ENCODE data around the gene EBF3.

EBF3 gene

GRCh38 chr10:129836253-129836652 is 127.8 kb downstream of the EBF3 start:
- DNase-seq (ENCODE audit: low read depth), result no peak

DNA sequence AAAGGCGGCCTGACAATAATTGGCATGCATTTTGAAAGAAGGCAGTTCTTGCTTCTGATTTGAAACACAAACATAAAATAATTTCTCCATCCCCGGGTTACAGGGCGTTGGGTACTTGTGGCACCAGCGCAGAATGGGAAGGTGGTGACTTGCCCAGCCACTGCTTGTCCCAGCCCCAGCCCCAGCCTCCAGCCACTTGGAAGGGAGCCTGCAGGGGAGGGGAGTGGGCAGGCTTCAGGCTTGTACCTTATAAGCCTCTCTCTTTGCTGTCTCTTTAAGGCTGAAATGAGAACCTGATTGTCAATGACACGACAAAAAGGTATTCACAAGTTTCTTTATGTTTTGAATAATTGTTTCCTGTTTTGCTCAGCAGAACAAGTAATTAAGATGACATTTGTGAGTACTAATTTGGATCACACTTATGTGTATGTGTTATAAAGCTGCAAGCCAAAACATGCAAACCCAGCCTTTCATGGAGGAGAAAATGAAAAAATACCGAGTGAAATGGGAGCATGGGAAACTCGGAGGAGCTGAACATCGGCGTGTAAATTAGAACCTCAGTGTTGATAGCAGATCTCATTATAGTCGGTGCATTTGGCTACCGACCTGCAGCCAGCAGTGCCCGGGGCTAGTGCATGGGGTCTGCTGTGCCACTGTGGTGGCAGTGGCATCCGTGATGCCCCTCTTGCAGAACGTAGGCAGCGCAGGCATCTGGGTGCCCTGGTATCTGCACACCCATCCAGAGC is 129.9 kb downstream of the EBF3 start:
- DNase-seq (ENCODE audit: low read depth), result no peak

GRCh38 chr10:129833468-129833950 is 130.6 kb downstream of the EBF3 start:
- DNase-seq (ENCODE audit: low read depth), result no peak

DNA sequence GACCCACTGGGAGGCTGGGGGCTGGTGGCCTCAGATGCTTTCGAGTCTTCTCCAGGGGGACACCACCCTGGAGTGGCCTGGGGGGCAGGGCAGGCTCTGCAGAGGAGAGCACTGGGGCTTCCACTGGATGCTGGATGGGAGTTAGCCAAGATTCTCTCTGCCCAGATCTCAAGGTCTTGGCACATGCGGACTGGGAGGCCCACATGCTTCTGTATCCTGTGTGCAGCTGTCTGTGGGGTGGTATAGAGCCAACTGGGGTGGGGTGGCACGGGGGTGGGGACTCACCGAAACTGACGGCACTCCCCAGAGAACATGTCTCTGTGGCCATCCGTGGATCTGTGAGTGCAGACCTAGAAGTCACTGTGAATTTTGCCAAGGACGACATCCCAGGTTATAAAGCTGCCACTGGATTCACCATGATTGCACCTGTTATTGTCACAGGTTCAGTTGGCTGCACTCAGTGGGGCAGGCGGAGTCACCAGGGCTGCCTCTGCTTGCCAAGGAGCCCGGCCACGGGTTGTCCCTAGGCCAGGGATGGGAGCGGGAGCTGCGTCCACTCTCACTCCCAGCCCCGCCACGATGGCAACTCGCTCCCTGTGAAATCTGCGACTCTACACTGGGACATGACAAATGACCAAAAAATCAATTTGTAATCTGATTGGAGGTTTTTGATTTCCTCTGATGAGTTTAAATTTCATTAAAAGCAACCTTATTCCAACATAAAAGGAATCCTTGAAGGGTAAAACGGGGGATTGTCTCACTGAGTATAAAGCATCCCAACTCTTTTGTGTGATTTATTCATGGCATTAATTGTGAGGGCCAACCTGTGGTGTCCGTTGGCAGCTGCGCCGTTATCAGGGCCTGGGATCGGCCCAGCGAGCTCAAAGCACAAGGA is 131.3 kb downstream of the EBF3 start:
- no peak for DNase-seq (ENCODE audit: low read depth)

DNA sequence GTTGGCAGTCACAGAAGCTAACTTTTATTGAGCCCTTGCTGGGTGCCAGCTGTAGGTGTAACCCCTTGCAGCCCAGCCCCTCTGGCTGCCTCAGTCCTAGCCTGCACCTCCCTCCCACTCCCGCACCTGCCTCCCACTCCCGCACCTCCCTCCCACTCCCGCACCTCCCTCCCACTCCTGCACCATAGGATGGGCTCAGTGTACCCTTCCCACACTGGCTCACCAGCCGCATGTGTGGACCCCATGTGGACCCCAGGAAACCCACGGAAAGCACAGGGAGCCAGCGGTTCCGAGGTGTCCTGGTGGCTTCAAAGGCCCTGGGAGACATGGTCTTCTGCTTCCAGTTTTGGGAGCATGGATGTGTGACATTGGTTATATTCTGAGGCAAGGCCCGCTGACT is 132.9 kb downstream of the EBF3 start:
- DNase-seq (ENCODE audit: low read depth), result no peak

DNA sequence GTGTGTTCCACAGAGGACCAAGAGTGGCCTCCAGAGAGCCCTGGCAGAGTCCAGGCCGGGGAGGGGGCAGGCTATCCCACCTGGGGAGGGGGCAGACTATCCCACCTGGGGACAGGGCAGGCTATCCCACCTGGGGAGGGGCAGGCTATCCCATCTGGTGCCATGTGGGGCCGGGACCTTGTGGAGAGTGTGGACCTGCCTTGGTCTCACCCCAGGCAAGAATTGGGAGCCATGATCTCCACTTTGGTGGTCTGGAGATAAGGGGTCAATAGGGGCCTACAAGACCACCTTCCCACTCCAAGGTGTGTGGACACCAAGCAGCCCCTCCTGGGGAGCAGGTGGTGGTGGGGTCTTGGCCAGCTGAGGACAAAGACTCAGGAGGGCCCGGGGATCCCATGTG is 138.2 kb downstream of the EBF3 start:
- no peak for DNase-seq (ENCODE audit: low read depth)

DNA sequence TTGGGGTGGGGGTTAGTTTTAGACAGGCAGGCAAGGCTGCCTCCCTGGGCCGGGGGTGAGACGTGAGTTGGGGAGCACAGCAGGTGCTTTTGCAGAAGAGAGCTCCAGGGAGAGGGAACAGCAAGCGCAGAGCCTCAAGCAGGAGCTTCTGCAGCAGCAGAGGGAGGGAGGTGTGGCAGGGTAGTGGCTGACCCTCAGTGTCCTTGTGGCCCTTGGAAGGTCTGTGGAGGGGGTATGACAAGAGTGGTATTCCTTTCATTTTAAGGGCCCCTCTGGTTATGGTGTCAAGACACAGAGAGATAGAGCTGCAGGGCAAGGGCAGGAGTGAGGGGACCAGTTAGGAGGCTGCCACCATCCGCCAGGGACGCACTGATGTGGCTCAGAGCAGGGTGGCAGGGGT is 138.9 kb downstream of the EBF3 start:
- no peak for DNase-seq (ENCODE audit: low read depth)

GRCh38 chr10:129820451-129820850 is 143.6 kb downstream of the EBF3 start:
- DNase-seq (ENCODE audit: low read depth), result no peak

GRCh38 chr10:129816656-129817045 is 147.4 kb downstream of the EBF3 start:
- DNase-seq (ENCODE audit: low read depth), result no peak

DNA sequence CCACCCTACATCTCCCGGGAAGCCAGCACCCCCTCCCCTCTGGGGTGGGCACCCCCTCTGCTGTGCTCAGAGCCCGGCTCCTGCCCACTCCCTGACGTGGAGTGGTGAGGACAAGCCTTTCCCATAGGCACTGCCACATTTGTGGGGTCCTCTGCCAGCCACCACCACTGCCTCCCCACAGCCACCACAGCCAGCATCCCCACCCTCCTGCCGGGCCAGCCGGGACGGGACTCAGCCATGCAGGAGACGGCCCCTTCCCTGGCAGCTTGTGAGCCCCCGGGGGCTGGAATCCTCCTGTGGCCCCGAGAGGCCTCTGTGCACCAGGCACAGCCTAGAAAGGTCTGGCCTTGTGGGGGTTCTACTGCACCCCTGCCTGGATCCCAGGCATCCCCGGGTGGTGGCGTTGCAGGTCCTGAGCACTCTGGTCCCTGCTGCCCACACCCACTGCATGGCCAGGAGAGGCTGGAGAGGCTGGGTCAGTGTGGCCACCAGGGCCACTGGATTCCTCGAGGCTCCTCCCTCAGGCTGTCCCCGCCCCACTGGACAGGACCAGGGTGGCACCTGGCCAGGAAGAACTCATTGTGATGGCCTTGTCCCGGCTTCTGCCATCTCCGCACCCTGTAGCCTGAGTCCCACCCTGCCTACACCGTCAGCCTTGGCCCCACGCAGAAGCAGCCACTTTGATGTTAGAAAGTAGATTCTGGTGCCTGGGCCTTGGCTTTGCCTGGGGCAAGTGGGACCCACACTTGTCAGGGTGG is 148.0 kb downstream of the EBF3 start:
- no peak for DNase-seq (ENCODE audit: low read depth)

DNA sequence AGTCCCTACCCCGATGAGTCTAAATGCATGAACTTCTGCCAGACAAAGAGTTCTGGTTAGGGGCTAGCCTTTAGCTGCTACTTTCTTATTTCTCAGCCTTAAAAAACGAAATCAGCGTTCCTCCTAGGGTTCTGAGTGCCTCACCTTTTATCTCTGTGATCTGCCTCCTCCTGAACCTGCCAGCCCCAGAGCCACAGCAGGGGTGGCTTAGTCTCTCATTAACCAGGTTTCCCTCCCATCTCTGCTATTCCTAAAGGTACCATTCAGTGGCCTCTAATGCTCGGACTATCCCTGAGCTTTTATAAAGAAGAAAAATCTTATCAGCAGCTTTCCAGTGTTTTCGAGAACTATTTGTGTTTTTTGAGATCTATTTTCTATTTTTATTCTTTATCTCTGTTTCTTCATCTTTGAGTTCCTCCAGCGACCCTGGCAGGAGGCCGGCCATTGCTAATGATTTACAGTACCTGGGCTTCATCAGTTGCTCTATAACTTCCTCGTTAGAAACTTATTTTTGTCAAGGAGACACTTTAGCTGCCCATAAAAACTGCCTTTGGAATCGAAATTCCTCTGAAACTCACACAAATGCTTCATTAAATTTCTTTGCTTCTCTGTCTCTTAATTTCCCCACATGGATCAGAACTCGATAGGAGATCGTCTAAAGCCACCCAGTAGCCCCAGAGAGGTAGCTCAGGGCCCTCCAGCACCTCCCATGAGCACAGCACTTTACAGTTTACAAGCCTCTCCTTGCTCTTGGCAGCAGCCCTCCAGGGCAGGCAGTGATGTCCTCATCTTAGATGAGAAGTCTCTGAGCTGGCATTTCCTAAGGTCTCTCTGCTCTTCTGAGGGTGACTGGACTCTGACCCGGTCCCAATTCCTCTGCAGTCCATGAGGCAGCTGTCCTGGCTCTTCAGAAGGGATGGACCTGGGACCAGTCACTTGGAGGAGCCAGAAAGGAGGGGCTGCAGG is 149.1 kb downstream of the EBF3 start:
- no peak for DNase-seq (ENCODE audit: low read depth)

- DNase-seq (ENCODE audit: low read depth), result no peak
Measured at GRCh38 chr10:129812398-129812797, 151.7 kb downstream of the EBF3 start.

GRCh38 chr10:129811208-129811607 is 152.9 kb downstream of the EBF3 start:
- no peak for DNase-seq (ENCODE audit: low read depth)

DNA sequence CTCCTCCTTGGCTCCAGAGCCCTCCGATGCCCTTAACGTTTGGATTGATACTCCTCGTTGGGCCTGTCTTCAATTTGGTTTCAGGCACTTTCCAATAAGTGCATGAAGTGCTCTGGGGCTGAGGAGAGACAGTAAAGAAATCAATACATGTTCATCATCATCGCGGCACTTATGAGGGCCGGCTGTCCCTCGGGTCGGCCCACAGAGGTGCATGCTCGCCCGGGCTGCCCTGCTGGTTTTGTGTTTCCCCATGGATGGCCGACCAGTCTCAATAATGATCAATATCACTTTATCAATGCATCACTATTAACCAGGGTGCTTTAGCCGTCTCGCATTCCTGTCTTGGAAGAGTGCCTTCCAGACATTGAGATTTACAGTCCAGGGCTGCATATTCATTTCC is 154.2 kb downstream of the EBF3 start:
- DNase-seq (ENCODE audit: low read depth), result no peak

- no peak for DNase-seq (ENCODE audit: low read depth)
Measured at GRCh38 chr10:129809431-129809830, 154.6 kb downstream of the EBF3 start.

GRCh38 chr10:129808092-129808983 is 155.7 kb downstream of the EBF3 start:
- DNase-seq (ENCODE audit: low read depth), result no peak

GRCh38 chr10:129807211-129807610 is 156.9 kb downstream of the EBF3 start:
- no peak for DNase-seq (ENCODE audit: low read depth)

DNA sequence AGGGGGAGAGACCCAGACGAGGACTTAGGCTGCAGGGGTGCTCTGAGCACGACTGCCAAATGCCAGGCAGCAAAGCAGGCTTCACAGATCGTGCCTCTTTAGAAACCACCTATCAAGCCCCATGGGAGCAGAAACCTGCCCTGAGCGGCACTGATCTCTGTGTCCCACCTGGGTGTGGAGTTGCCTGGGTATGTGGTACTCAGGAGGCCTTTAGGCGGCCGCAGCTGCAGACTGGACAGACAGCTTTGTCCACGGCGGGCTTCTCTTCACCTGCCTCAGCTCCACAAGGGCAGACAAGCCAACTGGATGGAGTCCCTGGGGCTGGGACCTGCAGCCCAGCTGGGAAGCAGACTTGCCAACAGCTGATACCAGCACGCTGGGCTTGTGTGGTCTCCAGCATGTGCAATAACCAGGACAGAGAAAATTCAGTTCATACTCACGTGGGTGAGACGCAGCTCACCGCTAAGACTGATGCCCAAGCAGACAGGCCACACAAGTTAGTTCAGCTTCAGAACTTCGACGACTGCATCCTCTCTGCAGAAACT is 163.2 kb downstream of the EBF3 start:
- DNase-seq (ENCODE audit: low read depth), result no peak

DNA sequence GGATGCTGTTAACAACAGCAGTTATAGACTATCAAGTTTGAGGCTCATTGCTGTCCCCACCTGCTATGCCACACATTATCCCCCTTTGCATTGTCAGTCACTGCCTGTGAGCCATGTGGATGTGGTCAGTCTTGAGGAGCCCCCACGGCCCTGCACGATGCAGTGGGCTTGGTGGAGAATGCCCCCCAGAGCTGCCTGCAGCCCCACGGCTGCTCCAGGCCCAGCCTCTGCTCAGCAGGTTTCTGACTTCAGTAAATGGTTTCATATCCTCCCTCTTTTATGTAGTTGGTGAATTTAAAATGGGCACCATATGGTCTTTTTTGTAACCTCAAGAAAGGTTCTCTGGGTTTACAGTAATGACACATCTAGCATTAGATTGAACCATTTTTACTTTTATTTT is 164.1 kb downstream of the EBF3 start:
- no peak for DNase-seq (ENCODE audit: low read depth)
